GM12872 (cell line): ENCODE results near the gene ZEB2.

Source experiments
- TF ChIP-seq, protein P1 (sequence below): IDR thresholded peaks from 3 replicates; pipeline ENCODE4 v1.5.1; 2011; ENCODE audit warnings: low read depth, mild to moderate bottlenecking, low read length, moderate library complexity; ENCODE audit not compliant: insufficient read depth

The ZEB2 gene

DNA sequence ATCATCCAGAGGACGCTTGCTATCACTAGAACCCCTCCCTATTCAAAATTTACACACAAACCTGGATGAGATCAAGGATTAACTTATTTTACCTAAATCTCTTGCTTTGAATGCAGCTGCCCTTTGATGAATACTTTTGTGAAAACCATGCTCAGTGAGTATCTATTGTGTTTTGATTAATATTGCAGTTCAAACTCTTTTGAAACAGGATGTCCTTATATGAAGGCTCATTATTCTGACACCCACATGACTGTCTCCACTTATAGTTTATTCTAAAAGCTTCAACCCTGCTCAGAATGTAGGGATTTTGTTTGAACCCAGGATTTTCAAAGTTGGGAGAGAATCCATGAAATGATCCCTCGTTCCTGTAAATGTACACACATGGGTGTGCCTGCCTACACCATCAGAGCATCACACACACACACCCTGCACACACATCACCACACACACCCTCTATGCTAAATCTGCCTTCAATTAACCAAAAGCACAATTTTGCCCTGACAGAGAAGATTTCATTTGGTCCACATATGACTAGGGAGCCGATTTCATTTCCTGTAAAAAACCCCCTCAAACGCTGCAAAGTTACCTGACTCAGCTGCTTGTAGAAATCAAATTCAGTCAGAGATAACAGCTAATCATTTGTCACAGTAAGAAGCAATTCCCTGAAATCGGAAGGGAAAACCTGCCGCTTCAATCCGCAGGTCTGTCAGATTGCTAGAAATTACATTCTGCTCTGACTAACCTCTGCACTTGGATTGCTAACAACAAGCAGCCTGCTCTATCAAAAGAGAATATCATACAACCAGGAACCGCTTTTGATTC, 65.2 kb downstream of the ZEB2 start:
- TF ChIP-seq, protein P1, sequence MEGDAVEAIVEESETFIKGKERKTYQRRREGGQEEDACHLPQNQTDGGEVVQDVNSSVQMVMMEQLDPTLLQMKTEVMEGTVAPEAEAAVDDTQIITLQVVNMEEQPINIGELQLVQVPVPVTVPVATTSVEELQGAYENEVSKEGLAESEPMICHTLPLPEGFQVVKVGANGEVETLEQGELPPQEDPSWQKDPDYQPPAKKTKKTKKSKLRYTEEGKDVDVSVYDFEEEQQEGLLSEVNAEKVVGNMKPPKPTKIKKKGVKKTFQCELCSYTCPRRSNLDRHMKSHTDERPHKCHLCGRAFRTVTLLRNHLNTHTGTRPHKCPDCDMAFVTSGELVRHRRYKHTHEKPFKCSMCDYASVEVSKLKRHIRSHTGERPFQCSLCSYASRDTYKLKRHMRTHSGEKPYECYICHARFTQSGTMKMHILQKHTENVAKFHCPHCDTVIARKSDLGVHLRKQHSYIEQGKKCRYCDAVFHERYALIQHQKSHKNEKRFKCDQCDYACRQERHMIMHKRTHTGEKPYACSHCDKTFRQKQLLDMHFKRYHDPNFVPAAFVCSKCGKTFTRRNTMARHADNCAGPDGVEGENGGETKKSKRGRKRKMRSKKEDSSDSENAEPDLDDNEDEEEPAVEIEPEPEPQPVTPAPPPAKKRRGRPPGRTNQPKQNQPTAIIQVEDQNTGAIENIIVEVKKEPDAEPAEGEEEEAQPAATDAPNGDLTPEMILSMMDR, result no peak

DNA sequence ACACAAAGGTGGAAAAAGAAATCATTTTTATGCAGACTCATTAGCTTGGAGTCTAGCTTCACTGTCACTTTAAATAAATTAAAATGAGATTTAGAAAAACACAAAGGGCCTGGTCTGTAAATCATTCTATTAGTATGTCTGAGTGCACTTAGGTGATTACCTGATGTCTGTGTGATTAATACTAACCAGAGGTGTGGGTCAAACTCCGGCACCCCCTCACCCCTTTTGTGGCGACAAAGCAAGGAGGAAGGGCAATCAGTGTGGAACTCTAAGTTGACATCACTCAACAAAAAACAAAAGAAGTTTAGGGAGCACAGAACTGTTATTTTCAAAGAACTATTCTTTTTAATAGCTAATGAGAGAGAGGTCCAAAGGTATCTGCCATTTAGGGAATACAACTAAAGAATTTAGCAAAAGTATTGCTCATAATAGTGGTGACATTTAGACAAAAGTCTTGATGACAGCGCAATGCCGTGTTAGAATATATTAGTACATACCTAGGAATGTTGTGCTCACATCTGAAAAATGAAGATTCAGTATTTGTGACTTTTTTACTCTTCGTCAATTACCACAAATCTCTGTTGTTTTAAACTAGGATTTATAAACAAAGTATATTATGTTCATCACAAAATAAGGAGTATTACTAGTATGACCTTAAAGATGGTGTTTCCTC, 66.3 kb downstream of the ZEB2 start:
- TF ChIP-seq, protein P1, result no peak

DNA sequence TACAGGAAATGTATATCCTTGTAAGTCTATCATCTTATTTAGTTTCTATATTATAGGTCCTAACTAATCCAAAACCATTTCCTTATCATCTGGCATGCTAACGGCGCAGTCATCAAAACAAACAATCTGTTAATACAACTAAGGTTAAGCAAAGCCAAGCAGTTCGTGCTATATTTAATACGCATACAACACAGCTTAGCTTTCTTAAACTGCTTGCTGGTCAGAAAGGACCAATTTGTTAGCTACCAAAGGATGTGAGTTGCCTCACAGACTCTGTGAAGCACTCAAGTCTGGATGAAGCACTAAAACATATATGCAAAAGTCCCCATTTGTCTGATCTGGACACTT, 67.0 kb downstream of the ZEB2 start:
- TF ChIP-seq, protein P1, result no peak

DNA sequence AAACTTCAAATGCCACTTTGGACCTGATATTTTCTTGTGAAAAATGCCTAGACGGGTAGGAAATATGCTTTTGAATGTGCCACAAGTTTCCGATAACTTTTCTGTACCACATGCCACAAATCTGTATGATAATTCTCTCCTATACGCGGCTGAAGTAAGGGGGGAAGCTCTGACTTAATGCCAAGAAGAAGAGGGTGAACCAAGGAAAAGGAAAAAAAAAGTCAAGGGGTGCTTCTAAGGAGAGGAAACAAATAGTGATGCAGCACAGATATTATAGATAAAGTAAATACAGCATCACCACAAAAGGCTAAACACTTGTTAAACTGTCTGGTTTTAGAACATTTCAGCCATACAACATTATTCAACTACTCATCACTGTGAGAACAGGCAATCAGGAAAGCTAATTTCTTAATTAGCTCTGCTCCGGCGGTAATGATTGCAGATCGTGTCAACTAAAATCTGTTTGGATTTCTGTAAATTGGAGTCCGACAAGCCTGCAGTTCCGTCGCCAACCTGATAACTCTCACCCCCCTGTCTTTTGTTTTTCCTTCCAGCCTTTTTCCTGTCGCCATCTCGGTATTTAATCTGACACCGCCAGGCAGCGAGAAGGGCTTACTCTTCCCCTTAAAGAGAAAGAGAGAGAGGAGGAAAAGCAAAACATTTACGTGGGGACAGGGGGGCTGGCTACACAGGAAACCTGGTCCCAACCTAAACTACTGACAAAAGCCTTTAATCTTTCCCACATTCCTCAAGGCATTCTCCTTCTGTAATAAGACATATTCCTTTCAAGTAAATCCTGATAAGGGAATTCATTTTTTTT, 67.5 kb downstream of the ZEB2 start:
- TF ChIP-seq, protein P1, result 0 out of 3 replicates have a peak, but pooled peaks have one; percentile 4

DNA sequence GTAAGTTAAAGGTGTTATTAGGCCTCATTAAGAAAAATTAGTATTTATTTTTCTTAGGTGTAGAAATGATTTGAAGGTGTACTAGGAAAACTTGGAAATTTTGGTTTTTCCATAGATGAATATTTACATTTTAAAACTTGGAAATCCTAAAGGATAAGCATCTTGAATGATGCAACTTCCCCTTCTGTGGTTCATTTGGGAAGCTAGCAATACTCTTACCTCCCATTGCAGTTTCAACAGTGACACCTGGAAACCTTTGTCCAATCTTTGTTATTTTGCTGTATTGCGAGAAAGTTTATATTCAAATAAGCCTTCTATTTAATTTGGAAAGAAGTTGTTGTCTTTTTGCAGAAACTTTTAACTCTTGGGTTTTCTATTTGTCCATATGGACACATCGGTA, 68.5 kb downstream of the ZEB2 start:
- TF ChIP-seq, protein P1, result no peak

DNA sequence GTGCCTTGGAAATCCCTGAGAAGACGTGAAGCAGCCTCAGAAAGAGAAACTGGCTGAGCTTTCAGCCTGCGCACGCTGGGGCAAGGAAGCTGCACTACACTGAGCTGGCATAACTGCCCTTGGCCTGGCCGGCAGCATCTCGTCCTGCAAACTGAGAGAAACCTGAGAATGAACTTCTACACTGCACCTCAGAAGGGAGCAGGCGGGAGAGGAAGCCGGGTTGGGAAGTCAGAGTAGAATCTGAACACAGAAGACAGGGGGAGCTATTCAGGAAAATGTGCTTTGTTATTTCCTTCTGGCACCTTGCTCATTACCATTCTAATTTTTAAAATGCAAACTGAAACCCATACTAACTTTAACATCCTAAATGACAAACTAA, 70.9 kb downstream of the ZEB2 start:
- TF ChIP-seq, protein P1, result peak; percentile 55; the same call in 2 of the 3 replicates

DNA sequence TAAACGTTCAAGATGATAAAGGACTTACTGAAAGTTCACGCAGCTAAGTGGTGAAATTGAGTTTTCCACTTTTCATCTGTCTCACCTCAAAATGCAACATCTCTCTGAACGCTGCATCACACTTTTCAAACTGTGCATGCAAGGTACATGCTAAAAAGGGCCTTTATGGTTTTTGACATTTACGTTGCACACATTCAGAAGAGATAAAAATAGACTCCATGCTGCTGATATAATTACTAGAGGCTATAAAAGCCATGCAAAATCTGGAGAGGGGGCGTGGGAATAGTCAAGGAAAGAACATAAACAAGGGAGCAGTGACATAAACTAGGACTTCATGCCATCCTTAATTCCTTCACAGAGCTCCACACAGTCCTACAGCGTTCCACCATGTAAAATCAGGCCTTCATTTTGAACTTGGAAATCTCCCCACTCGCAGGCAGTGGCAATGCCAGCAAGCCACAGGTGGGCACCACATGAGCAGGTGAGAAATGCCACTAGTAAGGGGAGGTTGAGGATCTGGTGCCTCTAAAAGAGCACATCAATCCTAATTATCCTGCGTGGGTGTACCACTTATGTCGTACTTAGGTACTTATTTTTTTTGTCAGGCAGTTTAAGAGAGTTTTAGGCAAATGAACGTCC, 71.4 kb downstream of the ZEB2 start:
- TF ChIP-seq, protein P1, result no peak
